A549 treated with ZK216348 at 1 μM for 4 hours (cell line): ENCODE results near the gene GNG14. TPM values are rescaled to one million over a fixed set of nuclear protein-coding genes. Genes with fewer than 3 reads are reported as not detected.

Source experiments
- total RNA-seq: library from RNA; stranded (reverse); fragments of 200-300 nt; extraction: Qiagen RNA extraction; gene quantifications from 5 replicates; pipeline ENCODE4 v1.2.3, GENCODE V29; 2022; ENCODE audit warnings: low read depth

The GNG14 gene
- total RNA-seq, result not detected in 5 replicates

DNA sequence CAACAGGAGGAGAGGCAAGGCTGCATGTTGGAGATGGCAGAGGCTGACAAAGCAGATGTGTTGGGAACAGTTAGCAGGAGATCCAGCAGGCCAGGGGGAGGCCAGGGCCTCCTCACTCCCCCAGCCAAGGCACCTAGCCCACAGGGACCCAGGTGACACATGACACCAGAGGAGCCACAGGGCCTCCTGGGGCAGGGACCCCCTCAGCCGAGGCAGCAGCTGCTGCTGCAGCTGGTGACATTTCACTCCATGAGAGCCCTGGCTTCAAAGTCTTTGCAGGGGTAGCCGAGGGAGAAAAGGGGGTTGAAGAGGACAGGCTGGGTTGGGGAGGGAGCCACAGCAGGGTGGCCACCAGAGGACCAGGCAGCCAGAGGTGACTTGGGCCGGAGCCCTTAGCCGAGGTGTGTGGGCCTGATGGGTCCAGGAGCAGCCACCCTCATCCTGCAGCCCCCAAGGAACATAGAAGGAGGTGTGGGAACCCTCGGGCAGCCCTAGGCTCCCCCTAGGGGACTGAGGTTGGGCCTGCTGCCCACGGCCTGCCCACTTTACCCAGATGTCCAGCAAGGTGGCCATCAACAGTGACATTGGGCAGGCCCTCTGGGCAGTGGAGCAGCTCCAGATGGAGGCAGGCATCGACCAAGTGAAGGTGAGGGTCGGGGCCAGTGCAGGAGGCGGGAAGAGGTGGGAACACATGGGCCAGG lies at the start of gene GNG14:
Gene GNG14 (plus strand): TSS at position 503 of the 701 bp plus-strand sequence. CDS start 51 bp downstream, at position 554.

DNA sequence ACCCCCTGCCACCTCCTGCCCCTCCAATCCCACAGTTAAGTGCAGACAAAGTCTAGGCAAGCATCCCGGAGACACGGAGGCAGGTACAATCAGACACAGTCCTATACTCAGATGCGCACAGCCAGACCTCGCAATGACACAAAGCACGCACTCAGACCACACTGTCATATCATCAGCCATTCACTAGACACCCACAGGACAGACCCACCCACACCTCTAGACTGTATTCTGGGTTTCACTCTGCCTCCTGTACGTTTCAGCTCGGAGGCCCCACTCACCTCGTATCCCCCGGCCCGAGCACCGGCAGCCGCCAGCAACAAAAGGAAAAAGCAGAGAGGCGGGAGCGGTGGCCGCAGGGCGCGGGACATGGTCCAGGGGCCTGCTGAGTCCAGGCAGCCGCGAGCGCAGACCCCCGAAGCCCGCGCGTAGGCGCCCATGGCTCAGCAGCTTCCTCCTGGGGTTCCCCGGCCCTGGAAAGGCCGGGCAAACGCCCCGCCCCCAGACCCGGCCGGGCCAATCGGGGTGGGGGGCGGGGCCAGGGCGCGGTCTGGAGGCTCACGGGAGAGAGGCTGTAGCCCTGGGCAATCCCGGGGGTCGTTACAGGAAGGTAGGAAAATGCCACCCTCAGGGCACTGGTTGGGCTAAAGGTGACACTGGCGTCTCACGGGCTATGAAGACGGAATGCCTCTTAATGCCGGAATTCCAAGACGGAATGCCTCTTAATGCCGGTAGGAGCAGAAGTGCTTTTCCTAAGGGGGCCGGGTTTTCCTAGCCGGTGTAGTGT lies 21.3 kb upstream of the GNG14 start, which contains the start of the genes MAN2B1 and WDR83:
Gene MAN2B1 (minus strand): TSS at position 478 of the 784 bp plus-strand sequence. CDS start 41 bp downstream, at position 437.
Gene WDR83 (plus strand): TSS at position 543 of the 784 bp plus-strand sequence. CDS start 2,984 bp downstream, outside the sequence.

DNA sequence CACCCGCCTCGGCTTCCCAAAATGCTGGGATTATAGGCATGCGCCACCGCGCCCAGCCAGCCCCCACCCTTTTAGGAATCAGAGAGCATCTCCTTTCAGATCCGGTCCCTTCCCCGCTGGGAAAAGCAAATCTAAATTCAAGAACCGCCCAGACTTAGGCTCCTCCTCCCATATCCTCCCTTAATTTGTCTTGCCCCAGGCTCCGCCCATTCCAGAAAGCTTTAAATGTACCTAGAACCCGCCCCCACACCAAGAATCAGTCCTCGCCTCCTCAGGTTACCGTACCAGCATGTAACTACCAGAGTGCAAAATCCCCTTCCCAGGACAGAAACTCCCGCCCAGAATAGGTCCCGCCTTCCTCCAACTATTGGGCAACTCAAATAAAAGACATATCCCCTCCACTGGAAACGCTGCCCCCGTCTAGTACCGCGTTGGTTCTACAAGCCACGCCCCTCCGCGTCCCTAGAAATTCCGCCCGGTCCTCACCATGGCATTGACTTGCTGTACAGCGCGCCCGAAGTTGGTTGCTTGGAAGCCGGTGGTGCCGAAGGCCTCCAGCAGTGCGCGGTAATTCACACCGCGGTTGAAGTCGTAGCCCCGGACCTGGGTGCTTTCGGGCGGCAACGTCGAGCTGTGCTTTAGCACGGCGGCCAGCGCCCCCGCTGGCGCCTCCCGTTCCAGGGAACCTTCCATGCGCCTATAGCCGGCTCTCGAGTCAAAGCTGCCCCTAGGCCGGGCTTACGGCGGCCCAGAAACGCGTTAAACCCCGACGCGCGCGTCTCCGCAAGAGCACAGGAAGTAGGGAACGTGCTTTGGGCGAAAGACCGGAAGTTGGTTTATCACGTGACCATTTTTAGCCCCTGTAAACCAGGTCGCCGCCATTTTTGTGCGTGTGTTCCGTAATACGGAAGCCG lies 6.5 kb upstream of the GNG14 start, which contains the start of gene DHPS:
Gene DHPS (minus strand): TSS at position 807 of the 914 bp plus-strand sequence. CDS start 114 bp downstream, at position 693.

DNA sequence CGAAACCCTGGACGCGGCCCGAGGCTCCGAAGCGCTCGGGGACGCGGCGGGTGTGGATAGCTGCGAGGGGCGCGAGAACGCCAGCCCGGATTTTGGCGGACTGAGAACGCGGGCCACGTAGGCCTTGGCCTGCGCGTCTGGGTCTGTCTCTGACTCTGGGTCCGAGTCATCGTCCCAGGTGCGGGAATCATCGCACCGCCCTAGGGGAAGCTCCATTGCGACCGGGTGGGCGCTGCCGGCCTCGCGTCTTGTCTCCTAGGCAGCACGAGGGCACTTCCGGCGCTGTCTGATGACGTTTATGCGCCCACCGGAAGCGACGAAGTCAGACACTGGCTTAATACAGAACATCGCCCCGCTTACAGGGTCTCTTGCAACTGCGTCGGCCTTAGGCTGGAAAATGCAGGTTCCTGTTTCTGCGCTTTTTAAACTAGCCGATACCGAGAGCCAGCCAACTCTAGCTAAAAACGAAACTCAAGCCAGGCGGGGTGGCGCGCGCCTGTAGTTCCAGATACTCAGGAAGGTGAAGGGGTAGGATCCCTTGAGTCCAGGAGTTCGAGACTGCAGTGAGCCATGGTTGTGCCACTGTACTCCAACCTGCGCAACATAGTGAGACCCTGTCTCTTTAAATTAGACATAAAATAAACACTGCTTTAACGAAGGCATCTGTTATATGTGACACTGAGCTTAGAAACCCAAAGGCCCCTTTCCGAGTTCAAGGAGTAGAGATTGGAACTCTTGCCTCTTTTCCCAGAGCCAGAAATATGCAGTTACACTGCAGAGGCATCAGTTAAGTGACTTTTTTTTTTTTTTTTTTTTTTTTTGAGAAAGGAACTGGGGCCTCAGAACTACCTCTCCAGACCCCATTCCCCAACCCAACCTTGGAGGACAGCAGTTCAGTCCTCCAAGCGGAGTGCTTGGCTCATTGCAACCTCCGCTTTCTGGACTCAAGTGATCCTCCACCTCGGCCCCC lies 8.9 kb downstream of the GNG14 start, which contains the start of gene FBXW9:
Gene FBXW9 (minus strand): TSS at position 266 of the 970 bp plus-strand sequence. CDS start 50 bp downstream, at position 216.

DNA sequence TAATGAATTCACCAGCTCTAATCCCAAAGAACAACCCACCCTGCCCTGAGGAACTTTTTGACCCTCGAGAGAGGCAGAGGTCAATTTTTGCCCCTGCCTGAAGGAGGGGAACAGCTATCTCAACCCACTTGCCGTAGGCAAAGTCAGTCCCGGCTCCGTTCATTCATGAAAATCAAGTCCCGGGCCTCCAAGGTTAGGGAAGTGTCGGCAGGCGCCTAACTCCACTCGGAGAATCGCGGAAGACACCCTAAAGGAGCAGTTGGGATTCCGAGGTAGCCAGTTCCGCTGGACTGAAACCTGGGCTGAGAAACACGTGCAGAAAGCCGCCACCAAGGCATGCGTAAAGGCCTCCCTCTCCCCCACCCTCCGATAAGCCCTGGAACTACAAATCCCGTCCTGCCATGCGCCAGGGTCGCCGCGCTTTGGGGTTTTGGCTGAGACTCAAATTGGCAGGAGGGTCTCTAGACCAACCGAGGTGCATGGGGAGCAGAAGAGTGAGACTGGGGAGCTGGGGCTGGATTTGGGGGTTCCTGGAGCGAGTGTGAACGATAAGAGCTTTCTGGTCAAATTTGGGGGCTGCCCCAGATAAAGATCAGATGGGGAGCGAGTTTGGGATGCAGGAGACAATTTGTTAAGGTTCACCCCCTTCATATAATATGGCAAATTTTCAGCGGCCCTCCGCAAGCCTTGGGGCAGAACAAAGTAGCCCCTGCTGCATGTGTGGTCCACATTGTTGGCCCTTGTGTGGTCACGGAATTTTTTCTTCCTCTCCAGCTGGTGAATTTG lies 36.0 kb downstream of the GNG14 start, which contains the start of gene TNPO2:
Gene TNPO2 (minus strand): TSS at position 292 of the 786 bp plus-strand sequence. CDS start 2,955 bp downstream, outside the sequence.

DNA sequence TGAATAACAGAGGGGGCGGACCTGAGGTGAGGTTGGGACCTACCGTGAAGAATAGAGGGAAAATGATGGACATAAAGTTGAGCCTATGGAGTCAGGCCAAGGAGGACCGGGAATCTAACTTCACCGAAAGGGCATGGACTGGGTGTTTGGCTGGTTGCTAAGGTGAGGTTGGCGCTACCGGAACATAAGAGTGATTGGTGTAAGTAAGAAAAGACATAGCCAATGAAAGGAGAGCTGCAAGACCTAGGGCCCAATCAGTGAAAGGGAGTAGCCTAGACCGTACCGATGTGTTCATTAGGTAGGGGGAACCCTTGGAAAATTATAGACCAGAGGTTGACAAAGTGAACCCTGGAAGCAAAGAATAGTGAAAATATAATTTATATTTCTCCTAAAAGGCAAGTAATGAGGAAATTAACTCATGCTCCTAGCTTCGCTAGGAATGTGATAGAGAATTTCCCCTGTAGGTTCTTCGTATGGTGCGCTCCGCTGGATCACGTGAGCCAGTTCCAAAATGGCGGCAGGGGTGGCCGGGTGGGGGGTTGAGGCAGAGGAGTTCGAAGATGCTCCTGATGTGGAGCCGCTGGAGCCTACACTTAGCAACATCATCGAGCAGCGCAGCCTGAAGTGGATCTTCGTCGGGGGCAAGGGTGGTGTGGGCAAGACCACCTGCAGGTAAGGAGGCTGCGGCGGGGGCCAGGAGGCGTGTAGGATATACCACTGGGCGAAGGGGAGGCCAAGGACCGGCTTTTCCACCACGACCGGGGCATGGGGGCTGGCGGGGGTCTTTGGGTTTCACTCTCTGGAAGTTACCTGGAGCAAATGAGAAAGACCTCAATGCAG lies 49.4 kb downstream of the GNG14 start, which contains the start of gene GET3:
Gene GET3 (plus strand): TSS at position 503 of the 840 bp plus-strand sequence. CDS start 9 bp downstream, at position 512.

Other genes starting within 250 kb of the GNG14 start
- gene ZNF443, start 247.0 kb upstream of the GNG14 start, total RNA-seq, result 0.85 to 1.6 TPM (median 1.1 TPM) in 5 replicates
- gene ZNF709, start 203.2 kb upstream of the GNG14 start, total RNA-seq, result not detected in 5 replicates
- gene ZNF564, start 136.5 kb upstream of the GNG14 start, total RNA-seq, result 1.8 to 2.6 TPM (median 2.0 TPM) in 5 replicates
- 0.49 to 1.3 TPM (median 0.65 TPM) in 5 replicates for gene ZNF490, start 77.2 kb upstream of the GNG14 start, total RNA-seq
- gene ZNF791, start 77.1 kb upstream of the GNG14 start, total RNA-seq, result 3.9 to 5.7 TPM (median 4.9 TPM) in 5 replicates
- gene MAN2B1, start 21.3 kb upstream of the GNG14 start, total RNA-seq, result 12.3 to 25.9 TPM (median 21.0 TPM) in 5 replicates
- 8.8 to 11.9 TPM (median 11.3 TPM) in 5 replicates for gene WDR83, start 21.2 kb upstream of the GNG14 start, total RNA-seq
- 29.3 to 58.1 TPM (median 49.9 TPM) in 5 replicates for gene DHPS, start 6.1 kb upstream of the GNG14 start, total RNA-seq
- gene FBXW9, start 8.6 kb downstream of the GNG14 start, total RNA-seq, result 7.7 to 13.8 TPM (median 12.2 TPM) in 5 replicates
- 24.7 to 40.2 TPM (median 36.9 TPM) in 5 replicates for gene TNPO2, start 35.9 kb downstream of the GNG14 start, total RNA-seq
- gene TRIR, start 46.7 kb downstream of the GNG14 start, total RNA-seq, result 146 to 249 TPM (median 219 TPM) in 5 replicates
- 63.4 to 104 TPM (median 94.9 TPM) in 5 replicates for gene GET3, start 49.5 kb downstream of the GNG14 start, total RNA-seq
- 0.47 to 0.85 TPM (median 0.62 TPM) in 5 replicates for gene BEST2, start 63.8 kb downstream of the GNG14 start, total RNA-seq
- 4.5 to 14.2 TPM (median 11.1 TPM) in 5 replicates for gene HOOK2, start 87.6 kb downstream of the GNG14 start, total RNA-seq
- gene JUNB, start 103.5 kb downstream of the GNG14 start, total RNA-seq, result 77.9 to 186 TPM (median 154 TPM) in 5 replicates
- gene PRDX2, start 113.8 kb downstream of the GNG14 start, total RNA-seq, result 0.61 to 1.1 TPM (median 0.78 TPM) in 5 replicates
- 4.8 to 12.3 TPM (median 8.1 TPM) in 5 replicates for gene THSD8, start 114.1 kb downstream of the GNG14 start, total RNA-seq
- gene RNASEH2A, start 118.6 kb downstream of the GNG14 start, total RNA-seq, result 26.4 to 47.1 TPM (median 46.2 TPM) in 5 replicates
- 0.29 to 0.36 TPM in 2 of 5 replicates, not detected in the others for gene RTBDN, start 146.6 kb downstream of the GNG14 start, total RNA-seq
- 0.98 to 2.5 TPM (median 2.5 TPM) in 5 replicates for gene MAST1, start 150.5 kb downstream of the GNG14 start, total RNA-seq
- gene DNASE2, start 193.5 kb downstream of the GNG14 start, total RNA-seq, result 22.6 to 31.7 TPM (median 30.2 TPM) in 5 replicates
- not detected in 5 replicates for gene KLF1, start 199.2 kb downstream of the GNG14 start, total RNA-seq
- gene GCDH, start 203.2 kb downstream of the GNG14 start, total RNA-seq, result 7.4 to 10.3 TPM (median 9.3 TPM) in 5 replicates
- 0.29 to 1.0 TPM (median 0.84 TPM) in 4 of 5 replicates, not detected in the other for gene SYCE2, start 231.3 kb downstream of the GNG14 start, total RNA-seq
- gene FARSA, start 245.7 kb downstream of the GNG14 start, total RNA-seq, result 51.4 to 78.1 TPM (median 75.8 TPM) in 5 replicates